ENCODE results near the gene GPHA2.

GPHA2 gene

DNA sequence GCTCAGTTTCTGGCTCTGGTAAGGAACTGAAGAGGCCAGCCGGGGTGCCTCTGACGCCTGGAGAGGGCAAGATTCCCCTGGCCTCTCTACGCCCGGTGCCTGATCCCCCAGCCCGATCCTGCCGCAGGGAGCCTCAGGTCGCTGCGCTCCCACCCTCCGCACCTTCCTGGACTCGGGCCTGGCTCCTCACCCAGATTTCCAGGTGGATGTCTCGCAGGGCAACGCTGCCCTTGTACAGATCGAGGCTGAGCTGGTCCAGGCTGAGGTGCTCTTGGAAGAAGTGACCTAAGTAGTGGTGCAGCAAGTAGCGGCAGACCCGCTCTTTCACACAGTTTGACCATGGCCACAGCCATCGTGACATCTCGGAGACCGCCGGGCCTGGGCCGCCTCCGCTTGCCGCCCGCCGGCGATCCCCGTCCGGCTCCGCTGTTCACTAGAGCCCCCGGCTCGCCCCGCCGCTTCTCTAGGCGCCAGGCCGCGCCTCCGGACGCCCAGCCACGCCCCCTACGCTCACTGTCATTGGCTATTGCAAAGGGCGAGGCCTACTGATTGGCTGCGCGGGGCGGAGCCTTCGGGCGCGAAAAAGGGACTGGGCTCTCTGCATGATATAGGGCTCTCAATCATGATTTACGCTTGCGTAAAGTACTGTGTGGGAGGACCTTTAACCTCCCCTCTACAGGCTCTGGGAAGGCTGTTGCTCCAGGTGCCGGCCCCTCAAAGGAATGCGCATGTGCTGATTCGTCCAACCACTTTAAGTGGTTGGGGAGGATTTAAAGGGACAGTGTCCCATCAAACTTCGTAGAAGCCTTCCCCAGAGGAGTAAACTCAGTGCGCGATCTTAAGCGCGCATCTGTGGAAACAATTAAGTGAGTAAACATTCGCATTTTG, 18.7 kb downstream of the GPHA2 start, which contains the start of gene ATG2A:
Gene ATG2A (minus strand): TSS at position 435 of the 888 bp plus-strand sequence. CDS start 74 bp downstream, at position 361.
- Histone ChIP-seq H3K4me3 (ENCODE audit: low read length) (peak within 1 kb of the TSS; percentile 99), H3K9me3 (ENCODE audit: insufficient read depth, low read depth, low read length) (no peaks in the 10 kb centered on the region), H3K27me3 (ENCODE audit: insufficient read depth, low read length) (no peaks in the 10 kb centered on the region), H3K9ac (ENCODE audit: low read depth, low read length) (peak within 1 kb of the TSS; percentile 98), H3K4me1 (ENCODE audit: insufficient read depth, low read length) (peaks cover 5% of the 10 kb centered on the region; the same call in 1 of the 2 replicates), H3K36me3 (ENCODE audit: insufficient read depth, low read depth, low read length) (peaks cover 6% of the 10 kb centered on the region; the same call in 1 of the 2 replicates), H3K27ac (ENCODE audit: low read length) (peak within 1 kb of the TSS; percentile 75)

- Histone ChIP-seq H3K27ac (ENCODE audit: low read length) (peak overlapping the region; percentile 75), H3K9ac (ENCODE audit: low read depth, low read length) (peak overlapping the region; percentile 98), H3K4me1 (ENCODE audit: insufficient read depth, low read length) (peaks cover 5% of the 10 kb centered on the region; the same call in 1 of the 2 replicates)
These were observed 19.5 kb downstream of the GPHA2 start for GRCh38 chr11:64916040-64916774.

GRCh38 chr11:64915376-64915887, 20.3 kb downstream of the GPHA2 start:
- no peak overlapping the region for H3K4me3 ChIP-seq (ENCODE audit: low read length)
- no peaks in the 10 kb centered on the region for H3K9me3 ChIP-seq (ENCODE audit: insufficient read depth, low read depth, low read length)
- H3K27ac ChIP-seq (ENCODE audit: low read length) = no peak overlapping the region
- peaks cover 5% of the 10 kb centered on the region; the same call in 1 of the 2 replicates for H3K4me1 ChIP-seq (ENCODE audit: insufficient read depth, low read length)
- H3K9ac ChIP-seq (ENCODE audit: low read depth, low read length) = peak overlapping the region; percentile 98; the same call in 1 of the 2 replicates
- peaks cover 20% of the 10 kb centered on the region for H3K36me3 ChIP-seq (ENCODE audit: insufficient read depth, low read depth, low read length)
- no peaks in the 10 kb centered on the region for H3K27me3 ChIP-seq (ENCODE audit: insufficient read depth, low read length)

More at GRCh38 chr11:64916040-64916774, 19.5 kb downstream of the GPHA2 start:
- Histone ChIP-seq H3K4me3 (ENCODE audit: low read length) (peak overlapping the region; percentile 99), H3K27me3 (ENCODE audit: insufficient read depth, low read length) (no peaks in the 10 kb centered on the region), H3K36me3 (ENCODE audit: insufficient read depth, low read depth, low read length) (peaks cover 12% of the 10 kb centered on the region), H3K9me3 (ENCODE audit: insufficient read depth, low read depth, low read length) (no peaks in the 10 kb centered on the region)

DNA sequence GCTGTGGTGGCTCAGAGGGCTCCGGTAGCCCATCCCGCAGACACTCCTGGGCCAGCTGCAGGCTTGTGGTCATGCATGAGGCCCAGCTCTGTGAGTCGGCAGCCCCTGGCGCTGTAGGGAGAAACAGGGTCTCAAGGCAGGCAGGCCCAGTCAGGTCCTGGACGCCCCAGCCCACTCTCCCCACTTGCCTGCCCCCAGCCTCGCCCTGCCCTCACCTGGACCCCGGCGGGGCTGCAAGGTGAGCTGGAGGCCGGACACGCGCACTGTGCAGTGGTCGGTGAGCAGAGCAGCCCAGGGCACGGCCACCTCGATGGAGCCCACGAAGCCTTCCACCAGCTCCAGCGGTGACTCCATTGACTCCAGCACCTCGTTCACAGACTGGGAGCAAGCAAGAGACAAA, 21.6 kb downstream of the GPHA2 start:
- Histone ChIP-seq H3K4me3 (ENCODE audit: low read length) (no peak overlapping the region), H3K9me3 (ENCODE audit: insufficient read depth, low read depth, low read length) (no peaks in the 10 kb centered on the region), H3K4me1 (ENCODE audit: insufficient read depth, low read length) (peaks cover 5% of the 10 kb centered on the region; the same call in 1 of the 2 replicates), H3K9ac (ENCODE audit: low read depth, low read length) (no peak overlapping the region), H3K36me3 (ENCODE audit: insufficient read depth, low read depth, low read length) (peaks cover 26% of the 10 kb centered on the region), H3K27me3 (ENCODE audit: insufficient read depth, low read length) (no peaks in the 10 kb centered on the region), H3K27ac (ENCODE audit: low read length) (no peak overlapping the region)

- Histone ChIP-seq H3K9ac (ENCODE audit: low read depth, low read length) (no peak overlapping the region), H3K4me1 (ENCODE audit: insufficient read depth, low read length) (peaks cover 5% of the 10 kb centered on the region; the same call in 1 of the 2 replicates), H3K4me3 (ENCODE audit: low read length) (no peak overlapping the region), H3K9me3 (ENCODE audit: insufficient read depth, low read depth, low read length) (no peaks in the 10 kb centered on the region), H3K27me3 (ENCODE audit: insufficient read depth, low read length) (no peaks in the 10 kb centered on the region), H3K27ac (ENCODE audit: low read length) (no peak overlapping the region), H3K36me3 (ENCODE audit: insufficient read depth, low read depth, low read length) (peaks cover 28% of the 10 kb centered on the region)
These were observed 22.4 kb downstream of the GPHA2 start for GRCh38 chr11:64913171-64913727.

GRCh38 chr11:64911689-64912088, 24.0 kb downstream of the GPHA2 start:
- no peaks in the 10 kb centered on the region for H3K9me3 ChIP-seq (ENCODE audit: insufficient read depth, low read depth, low read length)
- peaks cover 41% of the 10 kb centered on the region for H3K36me3 ChIP-seq (ENCODE audit: insufficient read depth, low read depth, low read length)
- H3K4me3 ChIP-seq (ENCODE audit: low read length) = no peak overlapping the region
- H3K27ac ChIP-seq (ENCODE audit: low read length) = no peak overlapping the region
- H3K9ac ChIP-seq (ENCODE audit: low read depth, low read length) = no peak overlapping the region
- peaks cover 5% of the 10 kb centered on the region; the same call in 1 of the 2 replicates for H3K4me1 ChIP-seq (ENCODE audit: insufficient read depth, low read length)
- no peaks in the 10 kb centered on the region for H3K27me3 ChIP-seq (ENCODE audit: insufficient read depth, low read length)

- H3K9ac ChIP-seq (ENCODE audit: low read depth, low read length) = no peak overlapping the region
- no peaks in the 10 kb centered on the region for H3K9me3 ChIP-seq (ENCODE audit: insufficient read depth, low read depth, low read length)
- peaks cover 4% of the 10 kb centered on the region; the same call in 1 of the 2 replicates for H3K4me1 ChIP-seq (ENCODE audit: insufficient read depth, low read length)
- peaks cover 43% of the 10 kb centered on the region for H3K36me3 ChIP-seq (ENCODE audit: insufficient read depth, low read depth, low read length)
- H3K27me3 ChIP-seq (ENCODE audit: insufficient read depth, low read length) = no peaks in the 10 kb centered on the region
- no peak overlapping the region for H3K4me3 ChIP-seq (ENCODE audit: low read length)
- H3K27ac ChIP-seq (ENCODE audit: low read length) = no peak overlapping the region
These were observed 24.6 kb downstream of the GPHA2 start for GRCh38 chr11:64911142-64911541.

- Histone ChIP-seq H3K36me3 (ENCODE audit: insufficient read depth, low read depth, low read length) (peaks cover 47% of the 10 kb centered on the region), H3K4me3 (ENCODE audit: low read length) (no peak overlapping the region), H3K27ac (ENCODE audit: low read length) (no peak overlapping the region), H3K27me3 (ENCODE audit: insufficient read depth, low read length) (no peaks in the 10 kb centered on the region), H3K9ac (ENCODE audit: low read depth, low read length) (no peak overlapping the region), H3K9me3 (ENCODE audit: insufficient read depth, low read depth, low read length) (no peaks in the 10 kb centered on the region), H3K4me1 (ENCODE audit: insufficient read depth, low read length) (no peaks in the 10 kb centered on the region)
These were observed 25.1 kb downstream of the GPHA2 start for GRCh38 chr11:64910451-64911093.

- Histone ChIP-seq H3K4me1 (ENCODE audit: insufficient read depth, low read length) (no peaks in the 10 kb centered on the region), H3K9me3 (ENCODE audit: insufficient read depth, low read depth, low read length) (no peaks in the 10 kb centered on the region), H3K4me3 (ENCODE audit: low read length) (no peak overlapping the region), H3K9ac (ENCODE audit: low read depth, low read length) (no peak overlapping the region), H3K27me3 (ENCODE audit: insufficient read depth, low read length) (no peaks in the 10 kb centered on the region), H3K36me3 (ENCODE audit: insufficient read depth, low read depth, low read length) (peaks cover 54% of the 10 kb centered on the region), H3K27ac (ENCODE audit: low read length) (no peak overlapping the region)
These were observed 25.9 kb downstream of the GPHA2 start for GRCh38 chr11:64909653-64910343.

- Histone ChIP-seq H3K9me3 (ENCODE audit: insufficient read depth, low read depth, low read length) (no peaks in the 10 kb centered on the region), H3K4me3 (ENCODE audit: low read length) (no peak overlapping the region), H3K27me3 (ENCODE audit: insufficient read depth, low read length) (no peaks in the 10 kb centered on the region), H3K36me3 (ENCODE audit: insufficient read depth, low read depth, low read length) (peaks cover 54% of the 10 kb centered on the region), H3K4me1 (ENCODE audit: insufficient read depth, low read length) (no peaks in the 10 kb centered on the region), H3K9ac (ENCODE audit: low read depth, low read length) (no peak overlapping the region), H3K27ac (ENCODE audit: low read length) (no peak overlapping the region)
These were observed 26.9 kb downstream of the GPHA2 start for GRCh38 chr11:64908766-64909165.

Data from iPS-20b (cell line).